H1 (cell line): ENCODE data around the gene SLC7A11. TPM values are rescaled to one million over a fixed set of nuclear protein-coding genes. Genes with fewer than 3 reads are reported as not detected.

ENCODE experiments used
- CTCF ChIA-PET: fragments of 300-600 bp; sonication (Branson Sonifier 250); formaldehyde crosslinking; loops from one replicate; lab custom pipeline; 2021; ENCODE audit not compliant: partially characterized antibody; lab: Charles Lee
- POLR2A ChIA-PET: fragments of 300-600 bp; sonication (Branson Sonifier 250); formaldehyde crosslinking; loops from one replicate; lab custom pipeline; 2021; ENCODE audit warnings: inconsistent platforms; ENCODE audit not compliant: partially characterized antibody; lab: Charles Lee
- DNase-seq, 2 experiments: peaks; one replicate each; pipeline versions ENCODE4 v3.0.0 to v3.0.0-alpha.2; 2010 to 2022; ENCODE audit warnings: low spot score in 2 of 2, low read depth in 1 of 2, mixed read lengths in 1 of 2
- FAIRE-seq: peaks from 2 replicates; lab custom pipeline; 2011; peaks lifted over from hg19 to GRCh38; lab: Jason Lieb, UNC
- H2AFZ ChIP-seq: 2 replicates; pipeline ENCODE4 v1.8.1; 2012; ENCODE audit warnings: low read length, inconsistent platforms
- H2AK5ac ChIP-seq: 2 replicates; pipeline ENCODE4 v1.6.1; 2013; ENCODE audit warnings: low read depth, low read length
- H2BK120ac ChIP-seq: replicated peaks from 2 replicates; pipeline ENCODE3; 2013; ENCODE audit warnings: low read depth, low read length, inconsistent platforms
- H2BK12ac ChIP-seq: 2 replicates; pipeline ENCODE4 v1.6.1; 2013; ENCODE audit warnings: low read depth, low read length
- H2BK15ac ChIP-seq: 2 replicates; pipeline ENCODE4 v1.6.1; 2013; ENCODE audit warnings: low read length
- H2BK20ac ChIP-seq: 2 replicates; pipeline ENCODE4 v1.6.1; 2013; ENCODE audit warnings: low read length
- H2BK5ac ChIP-seq: 2 replicates; pipeline ENCODE4 v1.6.1; 2013; ENCODE audit warnings: low read depth, low read length
- H3K14ac ChIP-seq: 2 replicates; pipeline ENCODE4 v1.6.1; 2013; ENCODE audit warnings: inconsistent platforms; ENCODE audit not compliant: insufficient read length
- H3K18ac ChIP-seq: 2 replicates; pipeline ENCODE4 v1.6.1; 2013; ENCODE audit warnings: low read length; ENCODE audit errors: extremely low read depth
- H3K23ac ChIP-seq: 2 replicates; pipeline ENCODE4 v1.6.1; 2013; ENCODE audit warnings: inconsistent platforms; ENCODE audit not compliant: insufficient read length
- H3K23me2 ChIP-seq: 2 replicates; pipeline ENCODE4 v1.6.1; 2013; ENCODE audit warnings: low read depth, low read length
- H3K27ac ChIP-seq: 2 replicates; pipeline ENCODE4 v1.6.1; 2011; ENCODE audit warnings: low read depth, low read length, inconsistent platforms
- H3K27me3 ChIP-seq, 4 experiments: replicated peaks in 1 of 4; 1 replicate in 1 of 4; 2 replicates in 3 of 4; pipeline versions ENCODE4 v1.6.1 to v1.8.1; 2011 to 2013; ENCODE audit warnings: low read length in 3 of 4, mild to moderate bottlenecking in 3 of 4, inconsistent platforms in 2 of 4, mixed read lengths in 2 of 4, moderate library complexity in 1 of 4; ENCODE audit not compliant: control insufficient read depth in 3 of 4, insufficient read depth in 3 of 4; ENCODE audit errors: extremely low read depth in 1 of 4
- H3K36me3 ChIP-seq, 4 experiments: 2 replicates each; pipeline versions ENCODE4 v1.6.1 to v1.8.1; 2011 to 2013; ENCODE audit warnings: mild to moderate bottlenecking in 4 of 4, low read length in 3 of 4, moderate library complexity in 2 of 4, control low read depth in 1 of 4, inconsistent platforms in 1 of 4; ENCODE audit not compliant: insufficient read depth in 4 of 4, control insufficient read depth in 2 of 4
- H3K4ac ChIP-seq: replicated peaks from 2 replicates; pipeline ENCODE3; 2013; ENCODE audit warnings: low read length, low read depth, mixed read lengths, inconsistent platforms; ENCODE audit not compliant: insufficient read length
- H3K4me1 ChIP-seq, 4 experiments: replicated peaks in 1 of 4; 1 replicate in 1 of 4; 2 replicates in 3 of 4; pipeline versions ENCODE4 v1.6.1 to v1.8.1; 2011 to 2013; ENCODE audit warnings: low read length in 3 of 4, inconsistent platforms in 2 of 4, mixed read lengths in 1 of 4; ENCODE audit not compliant: insufficient read depth in 4 of 4, control insufficient read depth in 3 of 4
- H3K4me2 ChIP-seq, 2 experiments: 2 replicates each; pipeline versions ENCODE4 v1.6.1 to v1.8.1; 2011 to 2013; ENCODE audit warnings: low read depth in 2 of 2, low read length in 2 of 2, control low read depth in 1 of 2, inconsistent platforms in 1 of 2, mild to moderate bottlenecking in 1 of 2; ENCODE audit not compliant: insufficient read depth in 1 of 2
- H3K4me3 ChIP-seq, 4 experiments: fragments of 200-600, 300-600 bp in 1 of 4; sonication (generic), shearing (Covaris generic), sonication (Bioruptor Twin) in 1 of 4; 2 replicates each; pipeline versions ENCODE4 v1.5.1 to v1.8.1; 2011 to 2016; ENCODE audit warnings: low read length in 4 of 4, low read depth in 3 of 4, control low read depth in 2 of 4, inconsistent platforms in 2 of 4, mild to moderate bottlenecking in 2 of 4, mixed read lengths in 1 of 4, moderate library complexity in 1 of 4; ENCODE audit not compliant: insufficient read depth in 2 of 4; ENCODE audit errors: extremely low read depth in 1 of 4
- H3K56ac ChIP-seq: replicated peaks from 2 replicates; pipeline ENCODE3; 2013; ENCODE audit warnings: low read depth, mild to moderate bottlenecking, mixed read lengths, low read length, inconsistent platforms; ENCODE audit not compliant: insufficient read length
- H3K79me1 ChIP-seq: 2 replicates; pipeline ENCODE4 v1.6.1; 2013; ENCODE audit warnings: low read depth, low read length, control low read depth
- H3K79me2 ChIP-seq, 2 experiments: 2 replicates each; pipeline versions ENCODE4 v1.6.1 to v1.8.1; 2012 to 2013; ENCODE audit warnings: low read length in 2 of 2, mild to moderate bottlenecking in 2 of 2, inconsistent platforms in 1 of 2; ENCODE audit not compliant: insufficient read depth in 2 of 2, control insufficient read depth in 1 of 2
- H3K9ac ChIP-seq, 4 experiments: replicated peaks in 1 of 4; 1 replicate in 1 of 4; 2 replicates in 3 of 4; pipeline versions ENCODE4 v1.6.1 to v1.8.1; 2011 to 2013; ENCODE audit warnings: low read depth in 3 of 4, low read length in 3 of 4, control low read depth in 2 of 4, mild to moderate bottlenecking in 2 of 4, moderate library complexity in 2 of 4, inconsistent platforms in 1 of 4; ENCODE audit errors: extremely low read depth in 1 of 4
- H3K9me3 ChIP-seq, 2 experiments: 2 replicates each; pipeline versions ENCODE4 v1.6.1 to v1.8.1; 2012 to 2013; ENCODE audit warnings: mild to moderate bottlenecking in 2 of 2, moderate library complexity in 2 of 2, control low read depth in 1 of 2, inconsistent platforms in 1 of 2, low read depth in 1 of 2, low read length in 1 of 2, mixed read lengths in 1 of 2; ENCODE audit not compliant: insufficient read depth in 2 of 2
- H4K20me1 ChIP-seq, 2 experiments: replicated peaks in 1 of 2; 2 replicates each; pipeline versions ENCODE3 to v1.8.1; 2011 to 2013; ENCODE audit warnings: inconsistent platforms in 2 of 2, low read length in 2 of 2, mild to moderate bottlenecking in 1 of 2; ENCODE audit not compliant: insufficient read depth in 2 of 2, control insufficient read depth in 1 of 2
- H4K5ac ChIP-seq: 2 replicates; pipeline ENCODE4 v1.6.1; 2013; ENCODE audit warnings: low read length, low read depth, mixed read lengths, inconsistent platforms; ENCODE audit not compliant: insufficient read length
- H4K8ac ChIP-seq: 2 replicates; pipeline ENCODE4 v1.8.0; 2013; ENCODE audit warnings: mild to moderate bottlenecking, moderate library complexity, low read length, inconsistent platforms; ENCODE audit not compliant: insufficient read depth; ENCODE audit errors: extremely low read depth
- H4K91ac ChIP-seq: replicated peaks from 2 replicates; pipeline ENCODE3; 2013; ENCODE audit warnings: low read length, mixed read lengths, inconsistent platforms; ENCODE audit not compliant: insufficient read length
- CBX8 ChIP-seq: fragments of 300-800, 300-1000 bp; sonication (generic); IDR thresholded peaks from 2 replicates; pipeline ENCODE4 v1.7.1; 2016; ENCODE audit warnings: low read depth, low read length, borderline replicate concordance
- CREB1 ChIP-seq: IDR thresholded peaks from 2 replicates; pipeline ENCODE4 v1.6.1; 2012; ENCODE audit warnings: inconsistent platforms
- EGR1 ChIP-seq: IDR thresholded peaks from 2 replicates; pipeline ENCODE4 v1.6.1; 2011; ENCODE audit warnings: low read depth, low read length, borderline replicate concordance
- RAD21 ChIP-seq, 2 experiments: IDR thresholded peaks in 1 of 2; conservative IDR thresholded peaks in 1 of 2; 2 replicates each; pipeline ENCODE4 v1.6.1; 2011; ENCODE audit warnings: low read depth in 2 of 2, low read length in 2 of 2, improper control_type of control experiment in 1 of 2, inconsistent platforms in 1 of 2, mild to moderate bottlenecking in 1 of 2, moderate library complexity in 1 of 2
- SP4 ChIP-seq: IDR thresholded peaks from 2 replicates; pipeline ENCODE4 v1.6.1; 2012; ENCODE audit warnings: low read length, inconsistent platforms
- YY1 ChIP-seq: IDR thresholded peaks from 2 replicates; pipeline ENCODE4 v1.6.1; 2011; ENCODE audit warnings: low read depth, mild to moderate bottlenecking, low read length
- WGBS, 2 experiments: shearing (Covaris generic) in 1 of 2; methylation state at CpG; one replicate each; pipeline versions ENCODE4 v1.1.6 to v1.1.7; 2013 to 2015; ENCODE audit warnings: low lambda C conversion rate in 2 of 2, mixed read lengths in 2 of 2, inconsistent platforms in 1 of 2, low coverage in 1 of 2, missing lambda C conversion rate in 1 of 2; ENCODE audit not compliant: insufficient replicate concordance in 2 of 2, insufficient coverage in 1 of 2, insufficient read length in 1 of 2; ENCODE audit errors: extremely low coverage in 1 of 2, missing lambda C conversion rate in 1 of 2; 5-methylcytosine and 5-hydroxymethylcytosine counted together
- polyA plus RNA-seq, 7 experiments: library from polyadenylated mRNA; depleted of rRNA in 3 of 7; stranded (reverse) in 5 of 7; unstranded in 2 of 7; fragments of >200 nt in 5 of 7; fragments of 200-250 nt in 2 of 7; gene quantifications; 1 replicate in 5 of 7; 2 replicates in 1 of 7; 4 replicates in 1 of 7; pipeline versions ENCODE4 v1.2.1 to v1.2.3, GENCODE V29; 2011 to 2013; ENCODE audit warnings: missing spikeins in 2 of 7, mixed read lengths in 2 of 7
- total RNA-seq: library from RNA; stranded (reverse); fragmentation: NEBNext Ultra II Directional; extraction: Animal tissue kit (Norgen Biotek cat#: 25700); gene quantifications from 2 replicates; pipeline ENCODE4 v1.2.1, GENCODE V29; 2021
- TF ChIP-seq, protein P1 (sequence below), 3 experiments: IDR thresholded peaks; 1 replicate in 2 of 3; 2 replicates in 1 of 3; pipeline versions ENCODE4 v1.5.1 to v1.6.1; 2011; ENCODE audit warnings: low read length in 3 of 3, mild to moderate bottlenecking in 3 of 3, inconsistent platforms in 2 of 3, low read depth in 1 of 3, moderate library complexity in 1 of 3; ENCODE audit not compliant: insufficient read depth in 1 of 3; ENCODE audit errors: control extremely low read depth in 1 of 3

The SLC7A11 gene
- total and polyA plus RNA-seq, 2 of the 8 experiments (the other 6 are each of a cell fraction or from before 2014, with no cell fraction given) = 6.6 to 17.0 TPM

DNA sequence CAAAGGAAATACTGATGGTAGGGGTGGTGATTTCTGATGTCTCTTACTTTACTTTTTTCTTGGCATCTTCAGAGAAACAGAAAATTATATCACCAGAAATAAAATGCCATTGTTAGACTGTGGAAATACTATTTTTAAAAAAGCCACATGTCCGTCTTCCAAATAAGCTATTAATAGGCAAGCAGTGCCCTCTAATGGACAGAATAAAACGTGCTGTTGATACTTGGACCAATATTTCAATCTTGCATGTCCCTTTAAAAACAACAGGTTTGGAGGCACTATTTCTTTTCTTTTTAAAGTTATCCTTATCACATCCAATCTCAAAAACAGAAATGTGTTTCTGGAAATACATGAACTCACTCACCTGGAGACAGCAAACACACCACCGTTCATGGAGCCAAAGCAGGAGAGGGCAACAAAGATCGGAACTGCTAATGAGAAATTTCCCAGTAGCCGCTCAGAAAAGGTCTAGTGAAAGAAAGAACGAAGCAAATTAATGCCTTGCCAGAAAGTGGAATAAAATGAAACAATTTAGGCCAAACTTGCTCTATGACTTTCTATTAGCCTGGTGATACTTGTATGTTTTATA, 59.2 kb downstream of the SLC7A11 start:
- CTCF ChIA-PET = interaction anchor here (0.6 to 8.0 kb wide), 26 partner anchors 10 to 755 kb away, joined by 3 to 82 read pairs (median 4); no protein-coding TSS in a partner anchor
- no peaks in the 10 kb centered on the region for H3K9me3 ChIP-seq
- H2BK20ac ChIP-seq = no peak overlapping the region
- H3K14ac ChIP-seq = no peak overlapping the region
- H3K79me2 ChIP-seq = no peaks in the 10 kb centered on the region
- H3K23ac ChIP-seq = no peak overlapping the region
- no peak overlapping the region for H3K27ac ChIP-seq
- H3K4me3 ChIP-seq = no peak overlapping the region
- peaks cover 0 to 39% (median 10%) of the 10 kb centered on the region in 4 experiments; a peak in 6 of 8 replicates for H3K36me3 ChIP-seq
- DNase-seq (no peak), FAIRE-seq (peak; percentile 52)
- H3K56ac ChIP-seq = no peak overlapping the region
- no peak overlapping the region for H2BK15ac ChIP-seq
- H3K79me1 ChIP-seq = no peaks in the 10 kb centered on the region
- no peak overlapping the region for H3K18ac ChIP-seq
- no peak overlapping the region for H4K8ac ChIP-seq
- H3K4me2 ChIP-seq = no peak overlapping the region
- H2AK5ac ChIP-seq = no peak overlapping the region
- TF ChIP-seq RAD21 (IDR thresholded peaks at IDR 0.05 in 1 of 2, conservative IDR thresholded peaks at IDR 0.05 in 1 of 2; ENCODE audit: low read depth in 2 of 2, low read length in 2 of 2) (peak; percentile 79), CREB1 (no peak), YY1 (no peak), SP4 (no peak), EGR1 (no peak), CBX8 (no peak)
- TF ChIP-seq, protein P1, sequence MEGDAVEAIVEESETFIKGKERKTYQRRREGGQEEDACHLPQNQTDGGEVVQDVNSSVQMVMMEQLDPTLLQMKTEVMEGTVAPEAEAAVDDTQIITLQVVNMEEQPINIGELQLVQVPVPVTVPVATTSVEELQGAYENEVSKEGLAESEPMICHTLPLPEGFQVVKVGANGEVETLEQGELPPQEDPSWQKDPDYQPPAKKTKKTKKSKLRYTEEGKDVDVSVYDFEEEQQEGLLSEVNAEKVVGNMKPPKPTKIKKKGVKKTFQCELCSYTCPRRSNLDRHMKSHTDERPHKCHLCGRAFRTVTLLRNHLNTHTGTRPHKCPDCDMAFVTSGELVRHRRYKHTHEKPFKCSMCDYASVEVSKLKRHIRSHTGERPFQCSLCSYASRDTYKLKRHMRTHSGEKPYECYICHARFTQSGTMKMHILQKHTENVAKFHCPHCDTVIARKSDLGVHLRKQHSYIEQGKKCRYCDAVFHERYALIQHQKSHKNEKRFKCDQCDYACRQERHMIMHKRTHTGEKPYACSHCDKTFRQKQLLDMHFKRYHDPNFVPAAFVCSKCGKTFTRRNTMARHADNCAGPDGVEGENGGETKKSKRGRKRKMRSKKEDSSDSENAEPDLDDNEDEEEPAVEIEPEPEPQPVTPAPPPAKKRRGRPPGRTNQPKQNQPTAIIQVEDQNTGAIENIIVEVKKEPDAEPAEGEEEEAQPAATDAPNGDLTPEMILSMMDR (IDR thresholded peaks at IDR 0.05; ENCODE audit: control extremely low read depth in 1 of 3, insufficient read depth in 1 of 3, low read depth in 1 of 3, low read length in 3 of 3) = peak in 2 of 3 experiments; percentile 25 to 57; a peak in 2 of 4 replicates
- WGBS, 2 experiments = 81% methylated on average over 6 of the region's 6 CpGs; no CpG with 5 or more reads in 1 of the 2 experiments
- no peak overlapping the region for H2BK120ac ChIP-seq
- no peak overlapping the region for H4K5ac ChIP-seq
- H4K91ac ChIP-seq = no peak overlapping the region
- peaks cover 0 to 7% (median 5%) of the 10 kb centered on the region in 4 experiments; a peak in 2 of 7 replicates for H3K4me1 ChIP-seq
- H3K9ac ChIP-seq = no peak overlapping the region
- no peaks in the 10 kb centered on the region for H3K27me3 ChIP-seq
- no peaks in the 10 kb centered on the region for H4K20me1 ChIP-seq
- no peak overlapping the region for H2BK5ac ChIP-seq
- H2BK12ac ChIP-seq = no peak overlapping the region
- no peaks in the 10 kb centered on the region for H3K23me2 ChIP-seq
- H3K4ac ChIP-seq = no peak overlapping the region
- POLR2A ChIA-PET = interaction anchor here (1.3 kb wide), 1 partner anchor 10 kb away, joined by 4 read pairs; no protein-coding TSS in a partner anchor
- H2AFZ ChIP-seq = no peak overlapping the region
